HUDEP-2 (cell line): Measurements from ENCODE around the gene NEK4.

Experiments used
- DNase-seq, 76 experiments: peaks; one replicate each; lab custom pipeline; 2025; ENCODE audit not compliant: unreplicated experiment in 76 of 76; lab: John Stamatoyannopoulos, UW

The NEK4 gene

DNA sequence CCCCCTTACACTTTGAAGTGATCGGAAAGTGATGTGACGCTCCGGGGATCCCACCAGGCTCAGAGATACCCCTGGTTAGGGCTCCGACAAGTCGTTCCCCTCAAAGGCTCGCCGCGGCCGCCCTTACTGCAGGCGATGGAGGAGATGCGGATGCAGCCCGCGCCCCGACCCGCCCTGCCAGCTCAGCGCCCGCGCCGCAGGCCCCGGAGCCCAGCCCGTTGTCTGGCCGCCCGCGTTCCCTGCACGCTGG is 65.4 kb downstream of the NEK4 start:
- DNase-seq: no peak

DNA sequence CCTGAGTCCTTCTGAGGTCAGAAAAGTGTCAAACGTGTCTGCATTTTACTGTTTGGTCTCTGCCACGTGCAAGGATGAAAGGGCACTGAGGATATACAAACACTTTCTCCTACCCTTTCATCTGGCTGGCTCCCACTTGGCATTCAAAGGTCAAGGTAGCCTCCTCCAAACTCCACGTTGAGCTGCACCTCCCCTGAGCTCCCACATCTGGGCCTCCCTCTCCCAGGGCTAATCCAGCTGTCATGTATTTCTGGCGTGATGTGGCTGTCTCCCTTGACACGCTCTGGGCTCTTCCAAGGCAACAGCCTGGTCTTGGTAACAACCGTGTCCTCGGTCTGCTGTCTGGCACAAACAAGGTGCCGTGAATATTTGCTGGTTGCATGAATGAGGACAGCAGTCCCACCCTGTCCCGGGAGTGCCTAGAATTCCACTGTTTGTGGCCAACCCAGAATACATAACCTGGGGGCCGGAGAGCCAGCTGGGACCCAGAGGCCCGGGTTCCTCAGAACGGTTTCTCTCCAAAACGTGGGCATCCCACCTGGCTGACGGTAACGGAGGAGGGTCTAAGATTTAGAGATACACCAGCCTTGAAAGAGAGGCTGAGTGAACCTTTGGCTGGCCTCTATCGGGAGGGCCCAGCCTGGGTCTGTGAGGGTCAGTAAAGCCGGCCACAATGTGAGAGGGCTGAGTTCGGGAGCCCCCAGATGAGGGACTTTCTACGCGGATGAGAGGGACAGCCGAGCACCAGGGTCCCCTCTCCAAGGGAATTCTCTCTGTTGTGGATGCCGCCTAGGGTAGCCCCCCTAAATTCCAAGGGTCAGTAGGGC is 65.9 kb downstream of the NEK4 start:
- peak in 13 of 76 experiments; percentile 9 to 45 (median 16) for DNase-seq

DNA sequence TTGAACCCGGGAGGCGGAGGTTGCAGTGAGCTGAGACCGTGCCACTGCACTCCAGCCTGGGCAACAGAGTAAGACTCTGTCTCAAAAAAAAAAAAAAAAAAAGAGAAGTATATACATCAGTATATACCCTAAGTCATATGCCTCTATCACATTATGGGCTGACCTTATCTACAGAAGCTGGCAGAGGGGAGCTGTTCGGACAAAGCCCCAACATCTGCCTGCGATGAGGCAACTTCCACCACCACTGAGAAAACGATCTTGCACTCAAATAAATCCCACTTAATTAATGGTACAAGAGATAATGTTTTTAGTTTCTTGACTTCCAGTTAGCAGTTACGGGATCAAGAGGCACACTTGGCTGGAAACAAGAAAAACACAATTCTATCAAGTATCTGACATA is 67.4 kb downstream of the NEK4 start:
- peak in 29 of 76 experiments; percentile 1 to 63 (median 19) for DNase-seq

DNA sequence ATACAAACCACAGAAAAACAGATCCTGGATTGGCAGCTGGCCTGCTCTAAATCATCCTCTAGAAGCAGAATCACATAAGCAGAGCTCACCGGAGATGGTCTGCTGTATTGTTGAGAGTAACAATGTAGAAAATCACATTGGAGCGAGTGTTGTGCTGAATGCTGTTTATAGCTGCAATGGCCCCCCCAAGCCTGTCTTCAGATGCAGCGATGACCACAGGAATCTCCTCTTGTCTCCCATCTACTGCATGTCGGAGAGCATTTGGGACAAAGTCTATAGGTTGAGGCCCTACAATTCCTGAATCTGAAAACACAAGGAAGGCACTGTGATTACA is 73.1 kb downstream of the NEK4 start:
- DNase-seq: no peak

DNA sequence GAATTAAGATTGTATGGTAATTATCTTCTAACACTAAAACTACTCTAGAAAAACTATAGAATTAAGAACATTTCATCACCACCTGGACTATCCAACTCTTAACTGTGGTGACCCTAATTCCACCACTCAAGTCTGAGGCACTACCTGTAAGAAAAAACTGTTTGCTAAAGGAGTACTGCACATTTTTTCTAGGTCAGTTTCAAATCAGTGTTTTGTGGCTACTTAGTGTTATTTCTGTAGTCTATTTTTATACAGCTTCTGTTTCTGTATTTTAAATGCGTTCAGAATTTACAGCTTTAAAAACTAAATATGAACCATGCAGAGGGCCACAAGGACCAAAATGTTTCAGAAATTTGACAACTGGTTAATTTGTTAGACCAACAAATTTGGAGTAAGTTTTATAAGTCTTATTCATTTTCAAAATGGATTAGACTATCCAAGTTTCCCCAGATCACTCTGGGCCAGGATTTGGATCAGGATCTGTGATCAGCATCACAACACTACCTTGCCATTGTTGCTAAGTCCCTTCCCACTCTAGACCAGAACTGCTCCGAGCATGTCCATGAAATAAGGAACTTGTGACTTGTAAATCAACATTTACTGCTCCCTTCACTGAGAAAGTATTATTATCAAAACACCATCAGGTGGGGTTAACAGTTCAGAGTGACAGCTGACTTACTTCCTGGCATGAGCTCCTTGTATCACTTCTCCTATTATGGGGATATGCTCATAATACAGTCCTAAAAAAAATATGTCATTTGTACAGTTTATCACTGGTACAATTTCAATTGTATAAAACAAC is 73.7 kb downstream of the NEK4 start:
- no peak for DNase-seq

DNA sequence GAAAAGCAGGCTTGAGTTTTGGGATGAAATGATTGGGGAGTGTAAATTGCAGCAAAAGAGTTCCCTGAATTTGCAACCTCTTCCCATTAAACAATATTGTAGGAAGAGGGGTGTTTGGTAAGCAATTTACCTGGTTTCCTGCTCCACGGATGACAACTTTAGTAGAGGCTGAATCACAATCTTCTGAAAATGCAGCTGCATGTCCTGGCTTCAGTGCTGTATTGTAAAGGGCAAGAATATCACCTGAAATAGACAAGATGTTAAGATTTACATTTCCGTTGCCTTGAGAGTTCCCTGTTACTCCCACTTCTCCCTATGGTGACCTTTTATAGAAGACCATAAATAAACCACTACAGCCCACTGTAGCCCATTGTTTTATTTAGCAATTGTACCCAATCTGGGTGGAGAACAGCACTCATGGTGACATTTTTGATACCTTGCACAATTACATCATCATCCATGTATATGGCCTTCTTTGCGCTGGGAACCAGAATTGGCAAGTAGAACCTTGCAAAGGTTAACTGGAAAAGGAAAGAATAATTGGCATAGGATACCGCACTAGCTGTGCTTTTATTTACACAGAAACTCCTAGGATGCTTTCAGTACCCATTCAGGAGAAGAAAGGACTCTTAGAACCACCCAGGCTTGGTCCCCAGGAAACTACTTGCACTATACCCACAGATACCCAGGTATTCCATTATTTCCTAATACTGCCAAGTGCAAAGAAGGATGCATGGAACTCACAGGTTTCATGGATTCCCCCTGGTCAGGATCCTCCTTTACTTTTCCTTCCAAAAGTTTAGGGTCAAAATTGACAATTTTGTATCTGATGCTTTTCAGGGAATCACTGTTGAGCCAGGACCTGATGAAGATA is 74.7 kb downstream of the NEK4 start:
- no peak for DNase-seq

DNA sequence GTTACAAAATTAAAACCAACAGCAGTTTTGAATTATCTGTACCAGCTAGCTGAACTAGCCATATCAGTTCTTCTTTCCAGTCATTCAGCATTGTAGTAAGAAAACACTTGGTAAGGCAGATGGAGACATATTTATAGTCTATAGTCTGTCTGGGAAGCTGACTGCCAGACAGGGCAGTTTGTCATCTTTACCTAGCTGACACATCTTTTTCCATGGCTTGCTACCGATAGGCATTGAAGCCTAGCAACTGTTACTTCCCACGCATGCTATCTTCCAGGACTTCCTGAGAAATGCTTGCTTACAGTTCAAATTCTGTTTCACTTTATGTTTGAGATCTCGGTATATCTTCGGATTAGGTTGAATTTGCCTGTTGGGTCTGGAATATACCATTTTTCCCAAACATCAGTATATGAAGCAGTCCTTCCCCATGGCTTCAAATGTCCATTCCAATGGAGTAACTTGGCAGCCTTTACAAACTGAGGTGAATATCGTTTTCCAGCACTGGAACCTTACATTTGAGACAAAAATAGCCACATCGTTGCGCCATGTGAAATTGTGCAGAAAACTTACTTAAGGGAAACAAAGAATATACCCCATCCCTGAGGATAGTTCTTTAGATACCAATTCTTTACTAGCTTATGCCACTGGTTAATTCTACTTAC is 76.1 kb downstream of the NEK4 start:
- no peak for DNase-seq

DNA sequence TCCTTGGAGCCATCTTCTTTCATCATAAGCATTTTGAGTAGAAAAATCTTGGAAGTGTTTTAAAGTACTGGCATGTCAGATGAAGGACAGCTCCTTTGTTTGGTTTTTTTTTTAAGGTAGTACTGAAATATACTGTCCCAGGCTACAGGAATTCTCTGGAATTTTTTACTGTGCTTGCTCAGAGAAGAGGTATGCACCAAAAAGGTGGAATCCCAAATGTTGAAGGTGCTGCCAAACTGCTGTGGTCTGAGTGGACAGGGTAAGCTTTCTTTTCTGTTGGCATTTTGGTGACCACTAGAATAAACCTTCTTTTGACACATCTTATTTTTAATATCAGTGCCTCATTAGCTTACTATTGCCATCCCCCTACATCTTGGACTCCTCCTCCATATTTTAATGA is 77.7 kb downstream of the NEK4 start:
- DNase-seq: no peak

DNA sequence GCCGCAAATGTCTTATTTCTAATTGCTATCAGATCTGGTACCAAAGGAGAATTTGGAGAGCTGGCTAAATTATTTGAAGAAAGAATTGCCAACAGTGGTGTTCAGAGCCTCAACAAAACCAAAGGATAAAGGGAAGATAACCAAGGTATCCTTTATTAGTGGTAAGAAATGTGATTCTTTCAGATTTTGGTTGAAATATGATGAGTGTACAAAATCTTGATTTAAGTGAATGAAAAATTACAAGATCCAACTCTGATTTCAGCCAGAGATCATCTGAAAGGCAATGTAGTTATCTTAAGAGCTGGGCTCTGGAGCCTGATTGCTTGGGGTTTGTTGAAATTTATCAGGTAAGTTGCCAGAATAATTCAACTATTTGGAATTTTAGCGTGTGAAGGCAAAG is 80.2 kb downstream of the NEK4 start:
- no peak for DNase-seq

DNA sequence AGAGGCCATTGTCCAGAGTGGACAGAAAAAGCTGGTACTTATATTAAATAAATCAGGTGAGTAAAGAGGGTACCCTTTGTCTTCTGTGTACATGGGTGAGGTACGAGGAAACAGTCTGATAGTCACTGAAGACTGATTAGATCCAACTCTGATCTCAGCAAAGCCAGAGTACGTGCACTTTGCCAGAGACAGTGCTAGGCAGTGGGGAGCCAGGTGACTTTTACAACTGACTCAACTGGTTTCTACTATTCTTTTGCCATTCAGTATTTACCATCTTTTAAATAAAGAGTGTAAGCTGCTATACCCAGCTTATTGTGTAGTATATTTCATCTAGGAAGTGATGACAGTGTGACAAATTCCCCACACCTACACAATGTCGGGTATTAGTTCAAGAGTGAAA is 81.6 kb downstream of the NEK4 start:
- DNase-seq: no peak

DNA sequence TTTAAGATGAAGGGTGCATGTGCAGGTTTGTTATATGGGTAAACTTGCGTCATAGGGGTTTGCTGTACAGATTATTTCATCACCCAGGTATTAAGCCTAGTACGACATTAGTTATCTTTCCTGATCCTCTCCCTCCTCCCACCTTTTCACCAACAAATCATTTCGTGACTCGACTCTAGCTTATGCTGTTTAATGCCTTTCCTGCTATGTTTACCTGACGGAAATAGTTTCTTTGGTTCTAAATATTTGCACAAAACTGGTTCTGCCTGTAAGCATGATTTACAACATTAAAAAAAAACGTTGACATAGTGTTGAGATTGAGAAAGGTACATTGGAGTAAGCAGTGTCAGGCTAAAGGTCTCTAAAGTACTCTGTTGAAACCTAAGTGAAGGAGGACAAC is 82.5 kb downstream of the NEK4 start:
- no peak for DNase-seq

DNA sequence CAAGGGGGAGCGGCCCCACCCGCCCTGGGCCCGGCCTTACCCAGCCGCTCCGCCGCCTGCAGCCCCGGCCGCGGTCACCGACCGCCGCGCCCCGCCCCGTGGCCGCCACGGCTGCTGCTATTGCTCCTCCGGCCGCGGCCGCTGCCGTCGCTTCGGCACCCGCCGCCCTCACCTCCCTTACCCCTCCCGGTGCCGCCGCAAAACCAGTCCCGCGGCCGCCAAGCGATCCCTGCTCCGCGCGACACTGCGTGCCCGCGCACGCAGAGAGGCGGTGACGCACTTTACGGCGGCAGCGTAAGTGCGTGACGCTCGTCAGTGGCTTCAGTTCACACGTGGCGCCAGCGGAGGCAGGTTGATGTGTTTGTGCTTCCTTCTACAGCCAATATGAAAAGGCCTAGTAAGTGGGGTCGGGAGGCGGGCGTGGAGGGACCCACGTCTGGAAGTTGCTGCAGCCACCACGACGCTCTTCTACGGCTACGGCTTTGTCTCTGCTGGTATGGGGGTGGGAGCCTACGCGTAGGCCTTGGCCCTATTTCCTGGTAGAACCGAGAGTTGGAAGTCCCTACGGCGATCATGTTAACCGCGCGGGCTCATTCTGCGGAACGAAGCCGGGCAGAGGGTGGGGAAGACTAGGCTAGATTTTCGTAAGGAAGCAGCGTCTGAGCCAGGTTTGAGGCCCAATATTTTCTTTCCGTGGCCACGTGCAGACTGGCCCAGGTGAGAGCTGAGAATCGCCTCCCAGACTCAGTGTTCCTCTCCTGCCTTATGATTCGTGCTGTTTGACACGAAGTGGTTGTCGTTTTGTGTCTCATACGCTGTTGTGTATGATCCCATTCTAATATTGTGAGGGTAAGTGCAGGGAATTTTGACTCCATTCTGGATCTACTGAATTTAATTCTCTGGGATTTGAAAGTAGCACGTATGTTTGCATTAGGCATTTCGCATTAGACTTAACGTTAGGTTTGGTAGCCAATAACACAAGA is 84.7 kb downstream of the NEK4 start, which contains the start of the genes GNL3 and PBRM1:
GNL3 (plus strand) TSS at position 324 of the 983 bp plus-strand sequence; CDS start at position 385, 61 bp downstream.
PBRM1 (minus strand) TSS at position 205 of the 983 bp plus-strand sequence.
- DNase-seq: peak in 74 of 76 experiments; percentile 34 to 92 (median 83)

DNA sequence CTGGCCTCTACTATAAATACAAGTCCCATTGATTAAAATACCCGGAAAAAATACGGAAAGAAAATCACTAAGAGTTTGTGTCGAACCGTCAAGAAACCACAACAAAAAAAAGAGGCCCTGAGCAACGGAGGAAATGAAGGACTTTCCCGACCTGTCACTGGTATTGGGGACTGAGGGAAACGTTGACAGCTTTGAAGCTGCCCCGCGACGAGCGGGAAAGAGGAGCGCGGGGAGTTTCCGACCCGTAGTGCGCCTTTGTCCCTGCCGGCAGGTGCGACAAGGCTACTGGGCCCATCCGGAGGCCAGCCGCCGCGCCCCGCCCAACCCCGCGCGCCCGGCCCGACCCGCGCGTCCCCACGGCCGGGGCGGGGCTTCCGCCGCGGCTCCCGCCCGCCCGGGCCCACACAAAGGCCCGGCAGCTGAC is 85.4 kb downstream of the NEK4 start:
- peak in 66 of 76 experiments; percentile 25 to 89 (median 70) for DNase-seq

DNA sequence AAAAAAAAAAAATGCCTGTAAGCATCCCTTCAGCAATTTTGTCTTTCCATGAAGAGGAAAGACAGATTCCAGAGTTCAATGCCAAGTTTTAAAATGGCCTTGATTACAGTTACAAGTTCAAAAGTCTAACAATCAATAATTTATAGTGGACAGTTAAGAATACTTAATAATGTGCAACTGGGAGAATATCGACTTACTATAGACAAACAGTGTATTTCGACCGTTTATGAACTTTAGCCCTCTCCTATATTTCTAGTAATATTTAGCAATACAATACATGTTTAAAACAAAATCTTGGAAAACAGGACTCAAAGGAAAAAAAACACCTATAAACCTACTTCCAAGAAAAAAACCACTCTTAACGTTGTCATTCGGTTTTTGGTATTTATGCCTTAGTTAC is 86.6 kb downstream of the NEK4 start:
- DNase-seq: no peak

DNA sequence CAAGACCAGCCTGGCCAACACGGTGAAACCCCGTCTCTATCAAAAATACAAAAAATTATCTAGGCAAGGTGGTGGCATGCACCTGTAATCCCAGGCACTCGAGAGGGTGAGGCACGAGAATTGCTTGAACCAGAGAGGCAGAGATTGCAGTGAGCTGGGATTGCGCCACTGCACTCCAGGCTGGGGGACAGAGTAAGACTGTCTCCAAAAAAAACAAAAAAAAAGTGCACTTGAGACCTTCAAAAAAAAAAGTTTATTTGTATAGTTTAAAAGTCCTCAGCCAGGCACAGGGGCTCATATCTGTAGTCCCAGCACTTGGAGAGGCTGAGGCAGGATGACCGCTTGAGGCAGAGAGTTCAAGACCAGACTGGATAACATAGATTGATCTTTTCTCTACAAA is 87.1 kb downstream of the NEK4 start:
- DNase-seq: no peak

DNA sequence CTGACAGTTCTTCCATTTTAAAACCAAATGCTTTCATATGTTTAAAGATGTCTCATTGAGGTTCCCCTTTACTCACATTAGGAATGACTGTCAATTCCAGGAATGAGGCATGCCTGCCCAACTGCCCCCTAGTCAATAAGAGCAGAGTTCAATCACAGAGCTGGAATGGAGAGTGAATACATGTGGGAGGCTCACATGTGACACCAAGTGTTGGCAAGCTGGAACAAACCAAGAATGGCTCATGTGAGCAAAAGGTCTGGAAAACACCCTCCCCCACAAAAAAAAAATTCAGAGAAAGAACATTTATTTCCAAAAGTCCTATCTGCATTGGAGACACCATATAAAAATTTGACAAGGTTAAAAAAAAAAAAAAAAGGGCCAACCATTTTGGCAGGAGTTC is 88.7 kb downstream of the NEK4 start:
- peak in 47 of 76 experiments; percentile 7 to 61 (median 27) for DNase-seq

DNA sequence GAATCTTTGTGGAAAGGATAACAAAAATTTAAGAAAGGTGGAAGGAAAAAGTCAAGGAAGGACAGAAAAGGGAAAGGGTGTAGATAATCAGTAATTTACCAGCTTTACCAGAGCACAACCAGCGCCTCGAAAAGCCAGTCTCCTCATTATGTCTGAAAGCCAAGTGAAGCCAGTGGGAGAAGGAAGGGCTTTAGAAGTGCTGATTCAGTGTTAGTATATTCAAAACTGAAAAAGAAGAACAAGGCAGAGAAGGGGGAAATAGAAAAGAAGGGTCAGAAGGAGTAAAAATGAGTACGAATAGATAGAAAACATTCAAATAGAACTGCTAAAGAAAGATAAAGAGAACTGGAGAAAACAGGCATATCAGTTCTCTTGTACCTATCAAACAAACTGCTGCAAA is 89.1 kb downstream of the NEK4 start:
- DNase-seq: no peak

DNA sequence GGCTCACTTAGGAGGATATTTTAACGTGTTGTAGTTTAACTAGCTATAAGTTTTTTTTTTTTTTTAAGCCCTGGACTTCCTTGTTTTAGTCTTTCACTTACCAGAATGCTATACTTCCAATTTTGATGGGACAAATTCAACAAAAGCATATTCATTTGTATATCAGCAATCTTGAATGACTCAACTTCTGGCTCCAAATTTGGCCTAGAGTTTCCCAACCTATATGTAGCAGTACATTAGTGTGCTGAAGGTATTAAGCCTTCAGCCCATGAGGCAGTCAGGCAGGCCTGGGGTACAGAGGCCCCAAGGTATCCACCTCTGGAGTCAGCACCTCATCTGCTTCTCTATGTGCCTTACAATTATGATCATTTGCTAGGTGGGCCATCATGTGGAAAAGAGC is 90.9 kb downstream of the NEK4 start:
- peak in 1 of 76 experiments; percentile 9 for DNase-seq

DNA sequence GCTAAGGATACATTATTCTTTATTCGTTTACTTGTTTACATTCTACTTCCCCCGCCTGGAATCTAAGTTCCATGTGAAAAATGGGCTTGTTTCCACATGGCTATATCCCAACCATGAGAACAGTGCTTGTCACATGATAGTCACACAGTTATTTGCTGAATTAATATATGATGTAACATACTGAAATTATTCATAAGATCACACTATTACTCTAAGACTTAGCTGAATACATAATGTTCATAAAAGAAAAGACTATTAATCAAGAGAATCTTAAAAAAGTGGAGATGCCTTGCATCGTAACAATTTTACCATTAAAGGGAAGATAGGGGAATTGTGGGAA is 91.6 kb downstream of the NEK4 start:
- no peak for DNase-seq
